NCI-H2029 (cell line): ENCODE data around the gene SAMD5.

Experiments
- DNase-seq: peaks from one replicate; lab custom pipeline; 2025; lab: John Stamatoyannopoulos, UW

Gene SAMD5

DNA sequence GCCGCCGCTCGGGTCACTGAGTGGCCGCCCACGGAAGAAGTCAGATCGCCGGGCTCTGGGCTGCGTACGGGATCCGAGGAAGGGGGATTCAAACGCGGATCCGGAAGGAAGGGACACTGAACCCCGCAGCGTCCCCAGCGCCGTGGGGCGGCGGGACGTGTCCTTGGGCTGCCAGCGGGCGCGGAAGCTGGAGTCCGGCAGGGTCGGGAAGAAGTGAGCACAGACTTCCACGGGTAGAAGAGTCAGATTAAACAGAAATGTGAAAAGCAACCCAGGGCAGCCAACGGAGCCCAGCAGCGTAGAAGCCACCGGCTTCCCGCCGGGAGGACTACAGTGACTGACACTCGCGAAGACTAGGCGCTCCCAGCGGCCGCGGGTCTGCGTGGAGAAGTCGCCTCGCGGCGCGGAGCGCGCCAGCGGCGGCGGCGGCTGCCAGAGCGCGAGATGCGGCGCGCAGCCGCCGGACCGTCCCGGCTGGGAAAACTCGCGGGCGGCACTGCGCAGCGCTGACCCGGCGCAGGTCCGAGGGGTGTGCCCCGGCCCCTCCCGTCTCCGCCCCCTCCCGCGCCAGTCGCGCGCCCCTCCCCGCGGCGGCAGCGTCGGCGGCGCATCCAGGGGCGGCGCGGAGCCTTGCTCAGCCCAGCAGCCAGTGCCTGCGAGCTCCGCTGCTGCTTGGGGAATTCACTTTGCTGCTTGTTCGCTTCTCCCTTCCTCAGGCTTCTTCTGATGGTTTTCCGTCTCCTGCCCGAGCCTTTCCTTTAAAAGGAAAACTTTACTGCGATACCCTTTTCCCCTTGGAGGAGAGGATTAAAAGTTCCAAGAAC is at the start of gene SAMD5:
Gene SAMD5, plus strand, starts transcription at position 649 of the 824 bp plus-strand sequence. CDS start 239 bp downstream, outside the sequence.
- DNase-seq: no peak

DNA sequence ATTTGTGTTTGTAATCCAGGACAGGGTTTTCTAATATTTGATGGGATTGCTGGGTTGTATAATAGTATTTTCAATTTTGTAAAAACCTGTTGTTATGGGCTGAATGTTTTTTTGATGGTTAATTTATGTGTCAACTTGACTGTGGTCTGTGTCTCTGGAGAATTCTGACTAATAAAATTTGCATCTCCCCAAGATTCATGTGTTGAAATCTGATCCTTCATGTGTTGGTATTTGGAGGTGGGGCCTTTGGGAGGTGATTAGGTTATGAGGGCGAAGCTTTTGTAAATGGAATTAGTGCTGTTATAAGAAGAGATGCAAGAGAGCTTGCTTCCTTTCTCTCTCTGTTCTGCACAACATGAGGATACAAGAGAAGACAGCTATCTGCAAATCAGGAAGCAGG is 48.7 kb upstream of the SAMD5 start:
- no peak for DNase-seq

DNA sequence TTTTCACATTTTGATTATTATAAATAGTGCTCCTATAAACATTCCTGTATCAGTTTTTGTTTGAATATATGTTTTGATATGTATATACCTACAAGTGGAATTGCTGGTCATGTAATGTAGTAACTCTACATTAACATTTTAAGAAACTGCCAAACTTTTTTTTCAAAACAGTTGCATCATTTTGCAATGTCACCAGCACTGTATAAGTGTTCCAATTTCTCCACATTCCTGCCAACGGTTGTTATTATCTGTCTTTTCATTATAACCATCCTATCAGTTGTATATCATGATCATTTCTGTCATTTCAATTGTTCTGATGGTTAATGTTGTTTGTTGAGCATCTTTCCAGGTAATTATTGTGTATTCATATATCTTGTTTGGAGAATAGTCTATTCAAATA is 44.8 kb upstream of the SAMD5 start:
- no peak for DNase-seq

DNA sequence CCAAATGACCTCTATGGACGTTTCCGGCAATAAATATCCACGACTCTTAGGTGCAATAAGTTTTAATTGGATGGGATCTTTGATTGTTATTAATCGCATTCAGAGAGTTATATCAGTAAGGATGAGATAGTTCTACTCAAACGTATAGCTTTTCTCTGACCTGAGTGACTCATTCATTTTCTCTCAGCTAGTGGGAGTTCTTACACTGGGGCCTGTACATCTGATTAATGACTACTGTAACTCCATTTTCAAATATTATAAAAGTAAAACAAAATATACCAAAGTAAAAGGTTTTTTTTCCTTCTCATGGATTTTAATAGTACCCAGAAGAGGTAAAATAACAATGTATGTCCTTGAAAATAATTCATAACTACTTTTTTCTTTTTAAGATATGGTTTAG is 41.1 kb upstream of the SAMD5 start:
- DNase-seq: no peak

DNA sequence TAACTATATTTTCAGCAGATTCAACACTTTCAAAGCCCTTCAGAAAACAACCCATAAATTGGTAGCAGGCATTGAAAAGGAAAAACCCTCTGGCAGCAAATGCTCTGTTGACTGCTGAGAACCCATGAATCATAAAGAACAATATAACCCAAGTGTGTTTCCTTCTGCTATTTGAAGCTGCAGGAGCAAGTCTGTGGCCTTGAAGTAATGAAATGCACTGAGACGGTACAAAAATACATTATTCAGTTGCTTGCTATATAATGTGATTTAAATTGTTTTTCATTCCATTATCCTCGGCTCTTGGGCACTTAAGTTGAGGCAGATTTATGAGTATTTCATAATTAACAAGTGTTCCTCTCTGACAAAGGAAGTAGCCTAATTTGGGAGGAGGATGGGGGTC is 40.6 kb upstream of the SAMD5 start:
- no peak for DNase-seq

DNA sequence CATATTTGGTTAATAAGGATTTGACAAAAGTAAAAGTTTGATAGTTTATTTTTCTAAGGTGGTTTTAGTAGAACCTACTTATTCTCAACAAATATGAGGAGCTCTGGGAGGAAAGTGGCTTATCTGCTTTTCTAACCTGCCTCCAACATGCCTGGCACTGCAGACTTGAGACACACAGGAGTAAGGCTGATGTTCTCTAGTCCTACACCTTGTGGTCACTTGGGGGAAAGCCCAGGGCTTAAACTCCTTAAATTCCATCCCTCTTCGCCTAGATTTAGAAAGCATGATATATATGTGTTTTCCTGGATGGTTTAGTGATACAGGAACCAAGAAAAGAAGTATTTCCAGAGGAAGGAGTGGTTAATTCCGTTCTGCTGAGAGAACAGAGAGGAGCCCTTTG is 39.9 kb upstream of the SAMD5 start:
- no peak for DNase-seq

DNA sequence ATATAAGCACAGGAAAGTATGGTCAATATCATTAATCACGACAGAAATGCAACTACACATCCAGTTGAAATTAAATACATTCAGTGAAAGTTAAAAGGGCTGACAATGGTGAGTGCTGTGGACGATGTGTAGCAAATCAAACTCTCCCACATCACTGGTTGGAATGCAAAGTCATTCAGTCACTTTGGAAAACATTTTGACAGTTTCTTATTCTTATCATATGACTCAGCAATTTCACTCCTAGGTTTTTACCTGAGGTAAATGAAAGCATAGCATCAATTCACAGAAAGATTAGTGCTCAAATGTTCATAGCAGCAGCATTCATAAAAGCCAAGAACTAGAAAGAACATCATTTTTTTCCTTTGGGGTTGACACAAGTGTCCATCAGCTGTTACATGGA is 28.6 kb upstream of the SAMD5 start:
- no peak for DNase-seq

DNA sequence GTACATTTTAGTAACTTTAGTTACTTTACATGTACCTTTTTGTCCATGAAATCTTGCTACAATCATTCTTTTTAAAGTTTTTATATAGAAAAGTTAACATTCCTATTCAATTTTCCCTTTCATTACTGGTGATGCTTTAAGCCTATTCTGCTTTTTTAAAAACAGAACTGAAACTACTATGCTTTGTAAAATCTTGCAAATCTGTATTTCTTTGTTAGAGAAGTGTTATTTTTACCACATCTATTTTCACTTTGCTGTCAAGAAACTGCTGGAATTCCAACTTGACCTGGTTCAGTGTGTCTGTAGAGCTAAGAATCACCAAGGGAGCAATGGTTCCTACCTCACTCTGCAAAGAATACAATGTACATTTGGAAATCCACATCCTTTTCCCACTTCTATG is 21.8 kb upstream of the SAMD5 start:
- DNase-seq: no peak

DNA sequence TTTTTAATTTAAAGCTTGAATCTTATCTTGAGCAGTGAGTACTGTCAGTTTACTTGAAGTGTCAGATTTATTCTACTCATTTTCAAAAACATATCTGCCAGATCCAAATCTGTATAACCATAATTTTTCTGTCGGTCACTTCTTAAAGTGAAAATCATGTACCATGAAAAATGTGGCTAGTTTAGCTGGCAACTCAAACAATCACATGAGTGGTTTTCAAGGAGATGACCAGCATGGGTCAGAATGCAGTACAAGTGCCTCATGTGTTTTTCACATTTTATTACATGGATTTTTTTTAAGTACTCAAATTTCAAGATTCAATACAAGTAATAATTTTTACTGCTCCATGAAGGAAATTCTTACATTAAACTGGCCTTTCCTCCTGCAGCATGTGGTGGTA is 11.0 kb upstream of the SAMD5 start:
- DNase-seq: no peak

DNA sequence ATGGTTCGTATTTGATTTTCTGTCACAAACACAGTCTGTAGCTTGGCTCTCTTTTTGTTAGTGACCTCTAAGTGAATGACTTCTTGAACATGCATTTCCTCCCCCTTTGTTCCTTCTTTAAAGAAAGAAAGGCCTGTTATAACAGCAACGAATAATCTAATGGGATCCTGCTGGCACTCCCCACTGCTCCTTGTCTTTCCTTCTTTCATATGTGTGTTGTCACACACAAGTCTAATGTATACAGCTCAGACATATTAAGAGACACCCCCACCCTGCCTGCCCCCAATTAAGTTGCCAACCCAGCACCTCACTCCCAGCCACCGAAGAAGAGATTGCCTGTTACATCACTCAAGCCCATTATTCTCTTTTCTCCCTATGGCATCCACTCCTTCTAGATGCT is 4.9 kb upstream of the SAMD5 start:
- no peak for DNase-seq

DNA sequence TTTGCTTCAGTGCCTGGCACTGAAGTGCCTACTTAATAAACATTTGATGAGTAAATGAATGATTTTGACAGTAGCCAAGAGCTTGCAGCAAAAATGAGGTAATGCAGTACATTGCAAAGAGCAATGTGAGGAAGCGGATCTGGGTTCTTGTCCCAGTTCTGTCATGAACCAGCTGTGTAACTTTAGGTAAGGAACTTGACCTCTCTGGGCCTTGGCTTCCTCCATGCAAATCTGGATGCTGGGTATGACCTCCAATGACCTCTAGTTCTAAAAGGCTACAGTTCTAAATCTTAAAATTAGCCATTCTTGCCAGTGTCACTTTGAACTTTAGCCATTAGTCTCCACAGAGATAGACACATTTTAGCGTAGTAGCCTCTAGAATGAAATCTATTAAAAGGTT is 3.6 kb upstream of the SAMD5 start:
- DNase-seq: no peak

DNA sequence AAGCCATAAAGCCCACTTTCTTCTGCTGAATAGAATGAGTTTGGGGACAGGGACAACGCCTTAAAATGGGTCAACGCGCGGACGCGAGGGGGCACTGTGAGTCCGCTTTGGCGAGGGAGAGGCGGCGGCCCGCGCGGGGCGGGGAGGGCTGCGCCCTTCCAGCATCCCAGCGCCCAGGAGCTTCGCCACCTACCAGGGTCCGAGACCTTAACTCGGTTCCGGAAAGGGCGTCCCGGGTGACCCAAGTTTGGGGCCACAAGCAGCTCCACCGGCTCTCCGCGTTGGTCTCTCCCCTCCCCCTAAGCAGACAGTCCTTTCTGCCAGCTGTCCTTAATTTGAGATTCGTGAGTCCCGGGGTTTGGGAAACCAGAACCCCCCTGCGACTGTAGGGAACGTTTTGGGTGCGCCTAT is 1.8 kb upstream of the SAMD5 start:
- DNase-seq: no peak

DNA sequence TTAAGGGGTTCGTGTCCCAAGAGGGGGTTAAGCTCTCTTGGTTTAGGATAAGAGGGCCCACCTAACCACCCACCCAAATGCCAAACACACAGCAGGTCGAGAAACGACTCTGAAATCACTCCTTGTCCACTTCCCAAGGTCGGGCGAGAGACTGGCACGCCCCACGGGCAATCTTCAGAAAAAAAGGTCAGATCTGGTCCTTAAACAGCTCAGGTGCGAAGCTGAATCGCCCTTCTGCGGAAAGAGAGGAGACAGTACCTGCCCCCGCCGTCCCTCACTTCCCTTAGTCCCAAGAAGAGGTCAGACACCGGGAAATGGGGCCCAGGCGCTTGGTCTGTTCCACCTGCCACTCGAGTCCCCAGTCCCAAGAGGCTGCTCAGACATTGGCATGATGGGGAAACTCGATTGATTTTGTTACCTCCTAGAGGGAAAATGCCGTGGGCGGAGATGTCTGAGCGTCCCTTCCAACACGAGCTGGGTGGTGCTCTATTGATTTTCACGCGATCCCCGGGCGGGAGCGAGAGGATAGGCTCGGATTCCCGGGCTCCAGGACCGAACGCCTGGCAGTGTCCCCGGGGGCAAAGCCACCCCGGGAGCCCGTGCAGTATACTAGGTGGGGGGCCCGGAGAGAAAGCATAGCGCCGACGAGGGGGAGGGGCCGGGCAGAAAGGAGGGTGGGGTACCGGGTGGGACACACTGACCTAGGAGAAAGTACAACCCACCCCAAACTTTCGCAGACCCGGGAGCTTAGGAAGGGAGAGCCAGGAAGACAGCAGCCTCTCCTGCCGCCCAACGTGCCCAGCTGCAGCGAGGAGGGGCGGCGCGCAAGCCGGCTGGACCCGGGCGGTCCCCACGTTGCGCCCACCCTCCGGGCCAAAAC is 1.1 kb upstream of the SAMD5 start:
- DNase-seq: no peak

DNA sequence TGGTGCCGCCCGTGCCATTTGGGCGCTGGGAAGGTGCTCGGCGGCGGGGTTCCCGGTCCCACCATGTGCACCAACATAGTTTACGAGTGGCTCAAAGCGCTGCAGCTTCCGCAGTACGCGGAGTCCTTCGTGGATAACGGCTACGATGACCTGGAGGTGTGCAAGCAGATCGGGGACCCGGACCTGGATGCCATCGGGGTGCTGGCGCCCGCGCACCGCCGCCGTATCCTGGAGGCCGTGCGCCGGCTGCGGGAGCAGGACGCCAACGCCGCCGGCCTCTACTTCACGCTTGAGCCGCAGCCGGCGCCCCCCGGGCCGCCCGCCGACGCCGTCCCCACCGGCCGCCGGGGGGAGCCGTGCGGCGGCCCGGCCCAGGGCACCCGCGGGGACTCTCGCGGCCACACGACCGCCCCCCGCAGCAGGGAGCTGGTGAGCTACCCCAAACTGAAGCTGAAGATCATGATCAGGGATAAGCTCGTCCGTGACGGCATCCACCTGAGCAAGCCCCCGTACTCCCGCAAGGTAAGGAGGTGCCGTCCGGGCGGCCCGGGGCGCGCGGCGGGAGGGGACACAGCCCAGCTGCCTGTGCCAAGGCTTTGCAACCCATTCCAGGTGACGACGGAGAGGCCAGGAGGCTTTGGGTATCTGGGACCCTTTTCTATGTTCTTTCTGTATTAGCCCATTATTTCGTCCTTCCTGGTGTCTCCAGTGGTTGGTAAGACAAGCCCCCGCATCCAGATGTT is 547 bp downstream of the SAMD5 start:
- DNase-seq: no peak

DNA sequence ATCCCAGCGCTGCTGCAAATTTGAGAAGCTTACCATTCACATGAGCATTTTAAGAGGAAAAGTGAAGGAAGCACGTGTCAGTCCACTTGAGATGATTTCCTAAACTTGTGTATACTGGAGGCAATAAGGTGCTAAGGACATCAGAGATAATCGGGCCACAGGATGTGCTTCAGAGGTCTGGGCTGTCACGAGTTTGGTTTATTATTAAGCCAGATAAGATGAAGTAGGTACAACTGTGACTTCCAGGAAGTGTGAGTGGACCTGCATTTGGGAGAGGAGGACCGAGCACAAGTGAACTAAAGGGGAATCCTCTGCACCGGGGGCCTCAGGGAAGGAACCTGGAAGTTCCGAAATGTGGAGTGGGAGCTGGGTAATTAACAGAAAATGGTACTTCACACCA is 1.4 kb downstream of the SAMD5 start:
- no peak for DNase-seq

DNA sequence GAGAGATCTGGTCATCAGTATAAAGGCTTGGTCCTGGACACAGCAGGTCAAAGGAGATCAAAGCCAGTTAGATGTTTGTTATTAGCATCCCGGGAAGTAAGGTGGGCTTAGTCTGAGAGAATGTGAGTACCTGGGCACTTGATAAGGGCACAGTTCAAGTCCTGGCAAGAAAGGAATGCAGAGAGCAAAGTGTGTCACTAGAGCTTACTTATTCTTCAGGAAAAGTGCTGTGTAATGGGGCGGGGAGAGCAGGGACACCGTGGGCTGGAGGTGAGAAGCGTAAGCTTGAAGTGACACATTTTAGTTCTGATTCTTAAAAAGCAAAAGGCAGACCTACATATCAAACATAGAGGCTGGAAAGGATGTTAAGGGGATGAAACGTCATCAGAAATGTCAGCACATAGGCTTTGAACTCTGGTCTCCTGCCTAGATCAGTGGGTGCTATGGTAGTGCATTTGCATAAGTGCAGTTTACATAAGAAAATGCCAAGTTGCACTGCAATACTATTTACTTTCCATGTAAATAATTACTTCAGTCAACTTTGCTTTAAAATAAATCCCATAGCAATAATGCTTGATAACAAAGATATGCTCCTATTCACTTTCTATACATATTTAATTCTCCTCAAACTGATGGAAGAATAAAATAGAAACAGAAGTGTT is 2.6 kb downstream of the SAMD5 start:
- no peak for DNase-seq

DNA sequence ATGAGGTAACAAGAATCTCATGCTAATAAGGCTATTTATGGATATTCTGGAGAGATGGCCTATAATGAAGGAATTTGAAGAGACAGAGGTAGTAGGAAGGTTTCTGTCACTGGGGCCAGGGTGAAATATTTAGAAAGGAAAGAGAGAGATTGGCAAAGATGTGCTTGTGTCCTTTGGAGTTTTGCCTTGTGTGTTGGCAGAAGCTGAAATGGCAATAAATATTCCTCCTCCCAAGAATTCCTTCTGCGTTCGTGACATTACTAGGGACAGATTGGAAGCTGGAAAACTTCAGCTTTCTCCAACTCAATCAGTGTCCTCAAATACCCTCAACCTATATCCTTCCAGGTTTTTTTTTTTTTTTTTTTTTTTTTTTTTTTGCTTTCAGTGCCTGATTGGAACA is 6.3 kb downstream of the SAMD5 start:
- no peak for DNase-seq

DNA sequence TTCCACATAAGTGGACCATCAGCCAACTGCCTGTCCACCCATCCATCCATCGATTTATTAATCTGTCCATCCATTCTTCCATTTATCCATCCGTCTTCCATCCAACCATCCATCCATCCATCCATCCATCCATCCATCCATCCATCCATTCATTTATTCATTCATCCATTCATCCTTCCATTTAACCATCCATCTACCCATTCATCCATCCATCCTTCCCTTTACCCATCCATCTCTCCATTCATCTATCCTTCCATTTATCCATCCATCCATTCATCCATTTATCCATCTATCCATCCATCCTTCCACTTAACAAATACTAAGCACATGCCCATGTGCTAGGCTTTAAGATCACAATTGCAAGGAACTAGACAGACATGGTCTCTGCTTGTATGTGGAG is 6.8 kb downstream of the SAMD5 start:
- no peak for DNase-seq

DNA sequence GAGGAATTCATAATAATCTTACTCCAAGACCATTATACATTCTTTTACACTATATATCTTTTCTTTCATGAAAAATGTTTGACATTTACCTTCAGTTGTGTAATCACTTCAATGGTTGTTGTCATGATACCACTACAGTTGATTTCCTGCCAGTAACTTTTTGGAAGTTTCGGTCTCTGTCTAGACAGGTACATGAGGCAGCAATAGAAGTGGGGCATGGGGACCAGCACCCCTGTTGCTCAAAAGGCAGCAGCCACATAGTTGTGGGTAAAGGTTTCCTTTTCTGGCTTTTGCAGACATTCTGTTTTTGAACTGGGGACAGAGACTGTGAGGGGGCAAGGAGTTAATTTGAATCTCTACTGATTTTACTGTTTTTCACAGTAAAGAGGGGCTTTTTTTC is 14.1 kb downstream of the SAMD5 start:
- DNase-seq: no peak

DNA sequence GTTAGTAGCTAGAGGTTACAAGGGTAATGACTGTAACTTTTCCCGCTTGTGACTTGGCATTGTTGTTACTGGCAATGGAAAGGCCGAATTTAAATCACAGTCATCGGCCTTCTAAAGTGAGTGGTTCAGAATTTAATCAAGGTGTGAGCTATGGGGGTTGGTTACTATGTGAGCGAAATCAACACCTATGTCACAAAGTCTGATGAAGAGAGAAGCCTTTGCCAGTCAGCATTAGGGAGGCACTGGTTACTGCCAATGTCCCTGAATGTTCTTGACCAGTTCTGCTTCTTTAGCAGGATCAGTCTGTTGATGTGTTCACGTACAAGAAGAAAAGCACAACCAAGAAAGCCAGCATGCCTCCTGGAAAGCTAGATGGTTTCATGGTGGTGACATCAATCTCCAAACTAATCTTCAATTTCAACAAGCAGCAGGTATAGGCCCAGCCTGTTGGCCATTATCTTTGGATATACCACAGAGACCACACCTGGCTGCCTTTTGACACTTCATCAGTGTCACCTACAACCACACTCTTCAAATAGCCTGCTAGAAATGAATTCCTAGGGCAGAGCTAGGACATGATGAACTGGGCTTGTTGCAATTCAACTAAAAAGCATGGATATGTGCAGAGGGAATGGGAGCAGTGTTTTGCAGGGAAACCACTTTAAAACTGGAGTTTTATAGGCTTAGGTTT is 17.2 kb downstream of the SAMD5 start:
- DNase-seq: no peak

DNA sequence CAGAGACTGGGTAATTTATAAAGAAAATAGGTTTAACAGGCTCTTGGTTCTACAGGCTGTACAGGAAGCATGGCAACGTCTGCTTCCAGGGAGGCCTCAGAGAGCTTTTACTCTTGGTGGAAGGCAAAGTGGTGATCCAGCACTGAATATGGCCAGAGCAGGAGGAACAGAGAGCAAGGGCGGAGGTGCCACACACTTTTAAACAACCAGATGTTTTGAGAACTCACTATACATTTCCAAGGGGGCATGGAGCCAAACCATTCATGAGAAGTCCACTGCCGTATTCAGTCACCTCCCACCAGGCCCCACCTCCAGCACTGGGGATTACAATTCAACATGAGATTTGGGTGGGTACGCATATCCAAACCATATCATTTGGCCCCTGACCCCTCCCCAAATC is 18.7 kb downstream of the SAMD5 start:
- DNase-seq: no peak
